GM21717 (cell line): ENCODE results near the gene CSRP2.
A peak's percentile ranks its signal among the peaks of the same experiment; 100 is the strongest.

Source experiments
- ATAC-seq: cut with Tn5 transposase; IDR thresholded peaks from one replicate; pipeline ENCODE4 v1.9.1; 2021; ENCODE audit warnings: mild to moderate bottlenecking, moderate library complexity; ENCODE audit not compliant: unreplicated experiment

CSRP2 gene

GRCh38 chr12:76878899-76879709 is at the start of gene CSRP2:
CSRP2 (minus strand) TSS chr12:76879019; CDS start chr12:76866260, 12,759 bp downstream.
- peak; percentile 89 for ATAC-seq

GRCh38 chr12:76927170-76927784 is 48.5 kb upstream of the CSRP2 start:
- no peak for ATAC-seq

- ATAC-seq: no peak
These were observed 46.3 kb upstream of the CSRP2 start for GRCh38 chr12:76925135-76925534.

GRCh38 chr12:76922866-76923265 is 44.0 kb upstream of the CSRP2 start:
- no peak for ATAC-seq

- no peak for ATAC-seq
These were observed 43.3 kb upstream of the CSRP2 start for GRCh38 chr12:76921891-76922664.

GRCh38 chr12:76921100-76921471 is 42.3 kb upstream of the CSRP2 start:
- ATAC-seq: no peak

- ATAC-seq: peak; percentile 81
These were observed 41.6 kb upstream of the CSRP2 start for GRCh38 chr12:76920172-76921099.

GRCh38 chr12:76919383-76920171 is 40.8 kb upstream of the CSRP2 start:
- peak; percentile 22 for ATAC-seq

- no peak for ATAC-seq
These were observed 37.3 kb upstream of the CSRP2 start for GRCh38 chr12:76916170-76916540.

GRCh38 chr12:76915361-76916169 is 36.7 kb upstream of the CSRP2 start:
- ATAC-seq: no peak

- ATAC-seq: no peak
These were observed 35.5 kb upstream of the CSRP2 start for GRCh38 chr12:76914102-76914859.

GRCh38 chr12:76909290-76909689 is 30.5 kb upstream of the CSRP2 start:
- ATAC-seq: no peak

- no peak for ATAC-seq
These were observed 29.6 kb upstream of the CSRP2 start for GRCh38 chr12:76908303-76909017.

- no peak for ATAC-seq
These were observed 23.0 kb upstream of the CSRP2 start for GRCh38 chr12:76901628-76902380.

GRCh38 chr12:76899522-76899921 is 20.7 kb upstream of the CSRP2 start:
- no peak for ATAC-seq

- no peak for ATAC-seq
These were observed 19.6 kb upstream of the CSRP2 start for GRCh38 chr12:76898442-76898841.

GRCh38 chr12:76896274-76896673 is 17.5 kb upstream of the CSRP2 start:
- ATAC-seq: no peak
